ENCODE data around the gene CMC4.

GRCh38 chrX:155105919-155106318 lies 35.0 kb upstream of the CMC4 start:
- no peak for TF ChIP-seq CTCF (IDR thresholded peaks at IDR 0.05)
- no peak for TF ChIP-seq POLR2AphosphoS5 (IDR thresholded peaks at IDR 0.05)
- TF ChIP-seq EP300 (IDR thresholded peaks at IDR 0.05), result no peak
